SK-N-MC (cell line): ENCODE data around the gene CMSS1.
A peak's percentile ranks its signal among the peaks of the same experiment; 100 is the strongest.

Experiments
- DNase-seq: peaks from one replicate; pipeline ENCODE4 v3.0.0-alpha.2; 2011; ENCODE audit warnings: low read depth, low spot score
- H3K27ac ChIP-seq: fragments of 200-600 bp; sonication (generic); 2 replicates; pipeline ENCODE4 v1.5.1; 2016; ENCODE audit warnings: mixed run types
- H3K36me3 ChIP-seq: fragments of 200-600 bp; sonication (generic); 2 replicates; pipeline ENCODE4 v1.6.1; 2017; ENCODE audit warnings: antibody characterized with exemption, low read length, mixed read lengths; ENCODE audit not compliant: insufficient read depth
- H3K4me3 ChIP-seq: fragments of 200-600 bp; sonication (generic); 2 replicates; pipeline ENCODE4 v1.5.1; 2016
- H3K9ac ChIP-seq: fragments of 200-600 bp; sonication (generic); 2 replicates; pipeline ENCODE4 v1.8.0; 2017; ENCODE audit warnings: mixed run types, mixed read lengths; ENCODE audit not compliant: insufficient read length
- H3K9me3 ChIP-seq: fragments of 200-600 bp; sonication (generic); 2 replicates; pipeline ENCODE4 v1.6.1; 2017; ENCODE audit warnings: low read depth, mild to moderate bottlenecking, antibody characterized with exemption, low read length, moderate library complexity, mixed read lengths
- EZH2 ChIP-seq: fragments of 200-600 bp; sonication (generic); IDR thresholded peaks from one replicate; pipeline ENCODE4 v1.6.1; 2017; ENCODE audit warnings: antibody characterized with exemption
- FOXP2 ChIP-seq: optimal IDR thresholded peaks from 2 replicates; pipeline ENCODE3; 2011; ENCODE audit warnings: mild to moderate bottlenecking, moderate library complexity; ENCODE audit not compliant: insufficient read depth; ENCODE audit errors: extremely low read length, control extremely low read depth
- POLR2AphosphoS5 ChIP-seq: IDR thresholded peaks from 2 replicates; pipeline ENCODE4 v1.6.1; 2012; ENCODE audit warnings: mild to moderate bottlenecking, low read depth, low read length, borderline replicate concordance

CMSS1 gene

GRCh38 chr3:100053951-100054620 is 236.4 kb downstream of the CMSS1 start:
- no peak overlapping the region for H3K4me3 ChIP-seq

DNA sequence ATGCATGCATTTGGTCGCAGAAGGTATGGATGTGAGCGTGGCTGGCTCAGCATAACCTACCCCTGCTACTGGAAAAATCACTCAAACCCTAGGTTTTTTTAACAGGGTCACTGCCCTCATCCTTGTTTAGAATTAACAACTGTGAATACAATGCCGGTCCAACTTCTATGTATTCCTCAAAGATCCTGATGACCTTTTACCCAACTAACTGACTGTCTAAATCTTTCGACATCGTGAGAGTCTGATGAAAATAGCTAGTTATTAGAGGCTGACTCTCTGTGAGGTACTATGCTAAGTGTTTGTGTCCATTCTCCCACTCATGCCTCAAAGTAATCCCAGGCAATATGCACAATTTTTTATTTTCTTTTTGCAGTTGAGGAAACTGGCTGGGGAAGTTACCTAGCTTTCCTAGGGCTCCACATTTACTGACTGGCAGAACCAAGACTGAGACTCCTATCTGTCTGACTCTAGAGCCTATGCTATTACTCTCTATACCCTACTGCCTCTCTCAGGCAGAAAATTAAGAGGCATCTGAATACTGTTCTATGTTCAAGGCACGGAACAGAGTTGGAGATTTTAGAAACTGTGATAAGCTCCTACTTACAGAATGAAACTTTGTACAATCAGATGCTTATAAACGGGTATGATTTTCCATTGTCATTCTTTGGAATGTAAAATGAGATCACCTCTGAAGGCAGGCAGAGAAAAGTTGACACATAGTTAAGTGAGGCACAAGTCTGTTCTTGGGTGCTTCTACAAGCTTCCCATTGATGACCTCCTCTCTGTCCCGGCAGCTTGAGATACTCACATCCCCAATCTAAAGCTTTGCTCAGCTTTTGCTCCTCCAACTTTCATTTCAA is 240.3 kb downstream of the CMSS1 start:
- no peaks in the 10 kb centered on the region for H3K9me3 ChIP-seq
- no peak overlapping the region for H3K9ac ChIP-seq
- H3K27ac ChIP-seq: no peak overlapping the region
- TF ChIP-seq EZH2 (no peak), POLR2AphosphoS5 (no peak), FOXP2 (no peak)
- no peaks in the 10 kb centered on the region for H3K36me3 ChIP-seq
- no peak overlapping the region for H3K4me3 ChIP-seq
- no peak for DNase-seq

More at GRCh38 chr3:100053951-100054620, 236.4 kb downstream of the CMSS1 start:
- no peak overlapping the region for H3K27ac ChIP-seq
- no peaks in the 10 kb centered on the region for H3K9me3 ChIP-seq
- no peak for TF ChIP-seq EZH2
- no peak for TF ChIP-seq FOXP2
- TF ChIP-seq POLR2AphosphoS5: no peak
- DNase-seq: no peak
- no peak overlapping the region for H3K9ac ChIP-seq
- H3K36me3 ChIP-seq: no peaks in the 10 kb centered on the region

- Histone ChIP-seq H3K4me3 (no peak overlapping the region), H3K27ac (no peak overlapping the region), H3K36me3 (no peaks in the 10 kb centered on the region), H3K9me3 (no peaks in the 10 kb centered on the region), H3K9ac (no peak overlapping the region)
- TF ChIP-seq FOXP2: no peak
- no peak for TF ChIP-seq POLR2AphosphoS5
- DNase-seq: no peak
Measured at GRCh38 chr3:100059472-100059871, 241.8 kb downstream of the CMSS1 start.

DNA sequence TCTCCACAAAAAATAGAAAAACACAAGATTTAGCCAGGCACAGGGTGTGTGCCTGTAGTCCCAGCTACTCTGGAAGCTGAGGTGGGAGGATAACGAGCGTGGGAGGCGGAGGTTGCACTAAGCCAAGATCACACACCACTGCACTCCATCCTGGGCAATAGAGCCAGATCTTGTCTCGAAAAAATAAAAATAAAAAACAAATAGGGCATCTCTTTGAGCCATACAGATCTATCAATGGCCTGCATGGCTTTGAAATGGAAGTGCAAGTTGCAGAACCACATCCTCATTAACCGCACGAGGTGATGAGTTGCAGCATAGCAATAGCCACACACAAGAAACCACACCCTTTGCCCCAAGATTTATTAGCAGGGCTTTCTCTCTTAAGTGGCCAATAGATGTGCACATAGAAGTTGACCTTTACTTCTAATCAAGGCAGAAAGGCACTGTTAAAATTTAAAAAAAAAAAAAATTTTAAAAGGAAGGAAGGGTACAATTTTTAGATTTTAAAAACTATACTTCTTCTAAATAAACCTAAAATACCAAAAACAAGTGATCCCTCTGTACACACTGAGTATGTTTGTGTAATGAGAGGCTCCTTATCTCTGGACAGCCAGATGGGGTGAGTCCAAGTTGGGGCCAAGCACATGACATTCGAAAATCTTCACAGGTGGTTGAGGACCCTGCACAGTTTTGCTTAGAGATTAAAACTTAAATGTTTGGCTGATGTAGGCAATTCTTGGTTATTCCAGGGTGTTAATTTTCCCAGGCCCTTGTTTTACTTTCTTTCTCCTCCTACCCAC is 243.2 kb downstream of the CMSS1 start:
- no peak overlapping the region for H3K9ac ChIP-seq
- DNase-seq: no peak
- H3K4me3 ChIP-seq: no peak overlapping the region
- H3K36me3 ChIP-seq: no peaks in the 10 kb centered on the region
- TF ChIP-seq FOXP2 (no peak), EZH2 (no peak), POLR2AphosphoS5 (no peak)
- no peak overlapping the region for H3K27ac ChIP-seq
- no peaks in the 10 kb centered on the region for H3K9me3 ChIP-seq

DNA sequence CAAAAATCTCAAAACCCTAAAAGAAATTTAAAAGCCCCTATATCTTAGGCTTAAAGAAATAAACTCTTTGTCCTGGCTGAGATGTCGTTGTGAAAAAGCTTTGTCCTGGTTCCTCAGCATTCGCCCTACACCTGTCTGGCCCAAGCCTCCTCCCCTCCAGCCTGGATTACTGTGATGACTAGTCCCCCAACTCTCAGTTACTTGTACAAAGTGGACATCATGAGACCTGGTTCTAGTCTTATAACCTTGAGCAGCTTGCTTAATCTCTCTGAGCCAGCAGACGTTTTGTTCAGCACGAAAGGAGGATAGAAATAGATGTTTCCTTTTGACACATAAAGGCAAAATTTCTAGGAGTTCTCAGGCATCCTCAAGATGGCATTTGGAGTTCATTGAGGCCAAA is 245.0 kb downstream of the CMSS1 start:
- H3K27ac ChIP-seq: no peak overlapping the region
- no peaks in the 10 kb centered on the region for H3K36me3 ChIP-seq
- H3K4me3 ChIP-seq: no peak overlapping the region
- no peak for DNase-seq
- H3K9ac ChIP-seq: no peak overlapping the region
- H3K9me3 ChIP-seq: no peaks in the 10 kb centered on the region
- TF ChIP-seq FOXP2 (no peak), POLR2AphosphoS5 (no peak)

DNA sequence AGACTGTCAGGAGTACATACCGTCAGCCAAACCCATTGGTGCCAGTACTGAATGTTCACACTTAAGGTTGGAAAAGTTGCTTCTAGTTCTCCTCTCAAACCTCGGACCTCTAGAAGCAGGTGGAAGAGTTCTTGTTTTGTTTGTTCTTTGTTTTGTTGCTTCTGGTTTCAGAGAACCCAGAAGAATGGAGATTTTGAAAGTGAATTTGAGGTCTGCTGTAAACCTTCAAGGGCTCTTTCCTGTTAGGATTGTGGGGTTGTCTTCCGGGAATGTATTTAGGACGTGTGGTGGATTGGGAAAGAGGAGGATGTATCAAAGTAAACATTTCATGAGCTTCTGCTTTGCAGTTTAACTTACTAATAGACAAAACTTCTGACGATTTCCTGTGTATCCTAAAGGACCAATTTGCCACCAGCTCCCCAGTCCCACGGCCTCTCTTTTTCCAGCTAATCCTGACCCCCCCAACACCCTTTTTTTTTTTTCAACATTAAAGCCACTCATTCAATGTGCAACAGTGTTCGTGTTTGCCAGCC is 246.3 kb downstream of the CMSS1 start:
- Histone ChIP-seq H3K9me3 (no peaks in the 10 kb centered on the region), H3K4me3 (no peak overlapping the region), H3K27ac (no peak overlapping the region), H3K36me3 (no peaks in the 10 kb centered on the region), H3K9ac (no peak overlapping the region)
- no peak for DNase-seq
- no peak for TF ChIP-seq POLR2AphosphoS5
- no peak for TF ChIP-seq FOXP2
- TF ChIP-seq EZH2: no peak

GRCh38 chr3:100067589-100067988 is 249.9 kb downstream of the CMSS1 start:
- Histone ChIP-seq H3K9ac (no peak overlapping the region), H3K4me3 (no peak overlapping the region), H3K36me3 (no peaks in the 10 kb centered on the region), H3K27ac (no peak overlapping the region), H3K9me3 (no peaks in the 10 kb centered on the region)
- TF ChIP-seq POLR2AphosphoS5: no peak
- no peak for TF ChIP-seq FOXP2
- TF ChIP-seq EZH2: no peak
- DNase-seq: no peak

GRCh38 chr3:100068826-100069225 is 251.2 kb downstream of the CMSS1 start:
- Histone ChIP-seq H3K36me3 (no peaks in the 10 kb centered on the region), H3K27ac (no peak overlapping the region), H3K9me3 (no peaks in the 10 kb centered on the region), H3K9ac (no peak overlapping the region), H3K4me3 (peak overlapping the region; percentile 21; the same call in 1 of the 2 replicates)
- TF ChIP-seq FOXP2 (no peak), POLR2AphosphoS5 (no peak), EZH2 (no peak)
- peak; percentile 34 for DNase-seq
